PC-3 (cell line): ENCODE results near the gene SEC63. TPM values are rescaled to one million over a fixed set of nuclear protein-coding genes. Genes with fewer than 3 reads are reported as not detected.
"Not testable (repeated sequence)": the region's sequence is repeated elsewhere in the genome, so short reads cannot be mapped to it uniquely, and the experiment has no call there.

Experiments used
- ATAC-seq: fragments of 200-7000 bp; cut with Tn5 transposase; 2 replicates; pipeline ENCODE4 v1.9.1; 2020; ENCODE audit warnings: mild to moderate bottlenecking, moderate library complexity
- BruUV-seq: library from RNA; stranded (reverse); fragments of 400-500 nt; replicated peaks from 2 replicates; lab custom pipeline; 2021; lab: Mats Ljungman, UMichigan
- CTCF ChIA-PET: fragments of 300-600 bp; sonication (Branson Sonifier 250); formaldehyde crosslinking; loops from one replicate; lab custom pipeline; 2022; ENCODE audit warnings: antibody characterized with exemption; lab: Charles Lee
- POLR2A ChIA-PET: fragments of 300-600 bp; sonication (Branson Sonifier 250); formaldehyde crosslinking; loops from one replicate; lab custom pipeline; 2022; ENCODE audit warnings: antibody characterized with exemption; ENCODE audit not compliant: unreplicated experiment; lab: Charles Lee
- DNase-seq: peaks from one replicate; pipeline ENCODE4 v3.0.0-alpha.2; 2015
- H2AFZ ChIP-seq: fragments of 300-600 bp; sonication (generic); 2 replicates; pipeline ENCODE4 v1.6.0; 2016; ENCODE audit warnings: antibody characterized with exemption, low read length
- H3F3A ChIP-seq: fragments of 300-600 bp; sonication (generic); one replicate; pipeline ENCODE4 v1.6.0; 2017; ENCODE audit warnings: antibody characterized with exemption, low read length, control low read depth, mild to moderate bottlenecking; ENCODE audit not compliant: unreplicated experiment
- H3K27ac ChIP-seq: fragments of 300-600 bp; sonication (generic); 2 replicates; pipeline ENCODE4 v1.5.1; 2016; ENCODE audit warnings: mild to moderate bottlenecking, low read length
- H3K27me3 ChIP-seq: fragments of 300-600 bp; sonication (generic); 2 replicates; pipeline ENCODE4 v1.6.1; 2016; ENCODE audit warnings: low read length, mixed read lengths
- H3K36me3 ChIP-seq: fragments of 300-600 bp; sonication (generic); 2 replicates; pipeline ENCODE4 v1.6.1; 2016; ENCODE audit warnings: low read depth, mixed run types, low read length, mixed read lengths
- H3K4me1 ChIP-seq: fragments of 300-600 bp; sonication (generic); 2 replicates; pipeline ENCODE4 v1.5.1; 2016; ENCODE audit warnings: low read length; ENCODE audit not compliant: insufficient read depth
- H3K4me2 ChIP-seq: fragments of 300-600 bp; sonication (generic); 2 replicates; pipeline ENCODE4 v1.6.0; 2016; ENCODE audit warnings: low read length
- H3K4me3 ChIP-seq: fragments of 300-600 bp; sonication (generic); 2 replicates; pipeline ENCODE4 v1.5.1; 2016; ENCODE audit warnings: mild to moderate bottlenecking, low read length, mixed read lengths
- H3K79me2 ChIP-seq: fragments of 300-600 bp; sonication (generic); 2 replicates; pipeline ENCODE4 v1.6.1; 2017; ENCODE audit warnings: low read length, mixed read lengths
- H3K9ac ChIP-seq: fragments of 300-600 bp; sonication (generic); 2 replicates; pipeline ENCODE4 v1.6.0; 2016; ENCODE audit warnings: mild to moderate bottlenecking, low read length
- H3K9me2 ChIP-seq: fragments of 300-600 bp; sonication (generic); replicated peaks from 2 replicates; pipeline ENCODE4 v1.6.1; 2016; ENCODE audit warnings: mixed run types, low read length, mixed read lengths
- H3K9me3 ChIP-seq: fragments of 300-600 bp; sonication (generic); 2 replicates; pipeline ENCODE4 v1.6.1; 2016; ENCODE audit warnings: low read length, mixed read lengths
- H4K20me1 ChIP-seq: fragments of 300-600 bp; sonication (generic); 2 replicates; pipeline ENCODE4 v1.6.1; 2016; ENCODE audit warnings: low read length, mixed read lengths
- EZH2 ChIP-seq: fragments of 300-600 bp; sonication (generic); IDR thresholded peaks from one replicate; pipeline ENCODE4 v1.6.1; 2017; ENCODE audit warnings: antibody characterized with exemption, mild to moderate bottlenecking, low read length; ENCODE audit not compliant: unreplicated experiment
- EZH2phosphoT487 ChIP-seq: fragments of 300-600 bp; sonication (generic); IDR thresholded peaks from 2 replicates; pipeline ENCODE4 v1.6.1; 2018; ENCODE audit warnings: mild to moderate bottlenecking, antibody characterized with exemption, low read length, borderline replicate concordance
- intact Hi-C: fragments of 100-400 bp; cut with micrococcal nuclease; formaldehyde crosslinking; loops from 2 replicates; pipeline ENCODE4 v1.9.0; 2023
- total RNA-seq: library from RNA; depleted of rRNA; stranded (reverse); fragments of >200 nt; gene quantifications from 2 replicates; pipeline ENCODE4 v1.2.3, GENCODE V29; 2014
- TF ChIP-seq, protein P1 (sequence below): fragments of 300-600 bp; sonication (generic); conservative IDR thresholded peaks from 2 replicates; pipeline ENCODE4 v1.5.1; 2017; ENCODE audit warnings: antibody characterized with exemption, low read depth, mild to moderate bottlenecking, low read length

The SEC63 gene
- total RNA-seq, 1 experiment from 2014 or later, result 12.2 TPM

DNA sequence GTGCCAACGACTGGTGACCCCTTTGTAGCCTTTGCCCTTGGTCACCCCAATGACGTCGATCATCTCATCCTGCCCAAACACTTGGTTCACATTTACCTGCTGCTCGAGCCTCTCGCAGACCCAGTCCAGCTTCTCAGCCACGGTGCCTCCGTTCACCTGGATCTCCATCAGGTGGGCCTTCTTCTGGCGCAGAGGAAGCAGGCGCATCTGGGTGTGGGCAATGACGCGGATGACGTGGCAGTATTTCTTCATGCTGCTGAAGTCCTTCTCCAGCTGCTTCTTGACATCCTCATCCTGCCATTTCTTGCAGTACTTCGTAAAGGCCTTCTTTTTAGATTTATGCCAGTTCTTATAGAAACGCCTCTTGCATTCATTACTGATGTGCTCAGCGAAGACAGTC, 46.9 kb upstream of the SEC63 start:
- POLR2A ChIA-PET, result no interaction called here

DNA sequence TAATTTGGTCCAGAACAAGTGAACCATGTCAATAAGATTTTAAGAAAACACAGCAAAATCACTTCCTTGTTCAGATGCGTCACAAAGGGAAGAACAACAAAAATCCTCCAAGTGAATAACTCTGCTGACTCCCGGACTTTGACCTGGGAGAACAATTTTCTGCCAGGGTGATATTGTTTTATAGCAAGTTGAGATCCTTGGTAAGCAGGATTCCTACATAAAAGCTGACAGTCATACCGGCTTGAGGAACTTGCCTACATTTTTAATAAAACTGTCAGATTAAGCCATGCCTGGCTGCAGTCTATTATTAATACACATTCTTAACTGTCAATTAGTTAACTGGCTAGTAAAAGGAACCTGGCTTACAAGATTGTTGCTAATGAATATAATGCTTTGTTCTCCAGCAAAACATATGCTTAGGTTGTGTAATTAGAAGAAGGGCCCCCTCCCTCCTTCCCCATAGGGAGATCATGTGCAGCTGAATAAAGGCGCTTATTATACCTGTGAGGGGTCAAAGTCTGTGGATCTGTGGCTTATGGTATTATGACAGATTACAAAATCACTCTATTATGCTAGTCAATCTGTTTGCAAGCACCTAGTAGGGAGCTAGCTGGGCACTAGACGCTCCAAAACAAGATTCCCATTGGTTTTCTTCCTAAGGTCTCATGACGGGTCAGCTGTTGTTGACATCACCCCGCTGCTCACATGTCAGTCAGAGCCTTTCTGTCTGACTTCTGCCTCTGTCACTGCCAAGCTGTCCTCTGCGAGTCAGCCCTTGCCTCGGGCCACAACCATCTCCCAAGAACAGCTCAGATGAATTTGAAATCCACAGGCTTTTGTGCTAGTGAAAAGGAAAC, 44.6 kb upstream of the SEC63 start:
- ChIA-PET POLR2A (interaction anchor here (0.6 kb wide), 1 partner anchor 259 kb away, joined by 4 read pairs; no protein-coding TSS in a partner anchor), CTCF (no interaction called here)
- H3K27ac ChIP-seq, result peak overlapping the region; percentile 50
- no peak overlapping the region for H3K9ac ChIP-seq
- peaks cover 13% of the 10 kb centered on the region for H3K4me1 ChIP-seq
- H3F3A ChIP-seq, result no peaks in the 10 kb centered on the region
- no peaks in the 10 kb centered on the region for H3K79me2 ChIP-seq
- H3K36me3 ChIP-seq, result no peaks in the 10 kb centered on the region
- peak overlapping the region; percentile 62 for H3K4me2 ChIP-seq
- no peak for TF ChIP-seq EZH2phosphoT487
- no peak for TF ChIP-seq EZH2
- TF ChIP-seq, protein P1, sequence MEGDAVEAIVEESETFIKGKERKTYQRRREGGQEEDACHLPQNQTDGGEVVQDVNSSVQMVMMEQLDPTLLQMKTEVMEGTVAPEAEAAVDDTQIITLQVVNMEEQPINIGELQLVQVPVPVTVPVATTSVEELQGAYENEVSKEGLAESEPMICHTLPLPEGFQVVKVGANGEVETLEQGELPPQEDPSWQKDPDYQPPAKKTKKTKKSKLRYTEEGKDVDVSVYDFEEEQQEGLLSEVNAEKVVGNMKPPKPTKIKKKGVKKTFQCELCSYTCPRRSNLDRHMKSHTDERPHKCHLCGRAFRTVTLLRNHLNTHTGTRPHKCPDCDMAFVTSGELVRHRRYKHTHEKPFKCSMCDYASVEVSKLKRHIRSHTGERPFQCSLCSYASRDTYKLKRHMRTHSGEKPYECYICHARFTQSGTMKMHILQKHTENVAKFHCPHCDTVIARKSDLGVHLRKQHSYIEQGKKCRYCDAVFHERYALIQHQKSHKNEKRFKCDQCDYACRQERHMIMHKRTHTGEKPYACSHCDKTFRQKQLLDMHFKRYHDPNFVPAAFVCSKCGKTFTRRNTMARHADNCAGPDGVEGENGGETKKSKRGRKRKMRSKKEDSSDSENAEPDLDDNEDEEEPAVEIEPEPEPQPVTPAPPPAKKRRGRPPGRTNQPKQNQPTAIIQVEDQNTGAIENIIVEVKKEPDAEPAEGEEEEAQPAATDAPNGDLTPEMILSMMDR, result no peak
- peak overlapping the region; percentile 47 for H2AFZ ChIP-seq
- no TSS peak for BruUV-seq
- H3K4me3 ChIP-seq, result no peak overlapping the region
- no peaks in the 10 kb centered on the region for H3K9me2 ChIP-seq
- DNase-seq, result peak; percentile 48
- intact Hi-C loops, result no loop called here
- H4K20me1 ChIP-seq, result no peaks in the 10 kb centered on the region
- H3K9me3 ChIP-seq, result no peaks in the 10 kb centered on the region
- H3K27me3 ChIP-seq, result no peaks in the 10 kb centered on the region
- peak; percentile 78 for ATAC-seq

More for the DNA sequence above, 46.9 kb upstream of the SEC63 start:
- Histone ChIP-seq H3K4me2 (no peak overlapping the region), H3K9me2 (no peaks in the 10 kb centered on the region), H3K9ac (no peak overlapping the region), H3F3A (no peaks in the 10 kb centered on the region), H4K20me1 (no peaks in the 10 kb centered on the region), H2AFZ (no peak overlapping the region), H3K9me3 (no peaks in the 10 kb centered on the region), H3K79me2 (no peaks in the 10 kb centered on the region), H3K4me1 (peaks cover 13% of the 10 kb centered on the region), H3K27ac (no peak overlapping the region), H3K36me3 (no peaks in the 10 kb centered on the region), H3K27me3 (no peaks in the 10 kb centered on the region), H3K4me3 (no peak overlapping the region)
- no TSS peak for BruUV-seq
- CTCF ChIA-PET, result no interaction called here
- ATAC-seq (no peak), DNase-seq (no peak)
- TF ChIP-seq EZH2phosphoT487 (no peak), EZH2 (no peak)
- TF ChIP-seq, protein P1, result no peak
- intact Hi-C loops, result no loop called here

DNA sequence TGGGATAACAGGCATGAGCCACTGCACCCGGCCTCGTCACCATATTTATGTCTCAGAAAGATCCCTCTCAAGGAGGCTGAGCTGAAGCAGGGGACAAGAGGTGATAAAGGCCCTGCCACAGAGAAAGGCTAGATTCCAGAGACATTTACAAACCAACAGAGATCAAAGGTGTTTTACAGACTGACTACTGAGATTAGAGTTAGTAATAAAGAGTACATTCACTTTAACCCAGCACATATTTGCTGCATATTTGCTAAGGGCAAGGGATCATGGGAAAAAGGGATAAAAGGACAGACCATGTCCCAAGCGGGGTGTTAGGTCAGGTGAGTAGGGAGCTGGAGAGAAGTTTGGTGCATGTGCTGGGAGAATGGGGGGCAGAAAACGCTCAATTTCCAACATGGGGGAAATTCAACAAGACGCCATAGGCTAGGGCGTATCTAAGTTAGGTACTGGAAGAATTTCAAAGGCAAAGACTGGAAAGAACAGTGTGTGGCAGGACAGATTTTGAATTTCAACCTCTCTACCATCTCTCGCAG, 43.8 kb upstream of the SEC63 start:
- no peaks in the 10 kb centered on the region for H3K79me2 ChIP-seq
- no peaks in the 10 kb centered on the region for H3K9me3 ChIP-seq
- 0 out of 2 replicates have a peak overlapping the region, but pooled peaks have one; percentile 47 for H2AFZ ChIP-seq
- H3K4me1 ChIP-seq, result peaks cover 13% of the 10 kb centered on the region
- ChIA-PET CTCF (no interaction called here), POLR2A (no interaction called here)
- H3K9me2 ChIP-seq, result no peaks in the 10 kb centered on the region
- intact Hi-C loops, result no loop called here
- no TSS peak for BruUV-seq
- ATAC-seq (no peak), DNase-seq (no peak)
- no peaks in the 10 kb centered on the region for H3K27me3 ChIP-seq
- H3F3A ChIP-seq, result no peaks in the 10 kb centered on the region
- no peak overlapping the region for H3K4me3 ChIP-seq
- no peaks in the 10 kb centered on the region for H3K36me3 ChIP-seq
- H4K20me1 ChIP-seq, result no peaks in the 10 kb centered on the region
- no peak overlapping the region for H3K9ac ChIP-seq
- TF ChIP-seq EZH2phosphoT487 (no peak), EZH2 (no peak)
- TF ChIP-seq, protein P1, result no peak
- no peak overlapping the region for H3K27ac ChIP-seq
- H3K4me2 ChIP-seq, result no peak overlapping the region

DNA sequence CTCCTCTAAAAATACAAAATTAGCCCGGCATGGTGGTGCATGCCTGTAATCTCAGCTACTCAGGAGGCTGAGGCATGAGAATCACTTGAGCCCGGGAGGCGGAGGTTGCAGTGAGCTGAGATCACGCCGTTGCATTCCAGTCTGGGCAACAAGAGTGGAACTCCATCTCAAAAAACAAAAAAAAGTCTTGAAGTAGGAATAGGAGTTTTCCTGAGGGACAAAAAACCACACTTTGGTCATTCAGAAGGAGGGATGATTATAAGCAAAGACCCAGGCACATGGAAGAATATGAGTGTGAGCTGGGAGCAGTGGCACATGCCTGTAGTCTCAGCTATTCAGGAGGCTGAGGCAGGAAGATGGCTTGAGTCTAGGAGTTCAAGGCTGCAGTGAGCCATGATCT, 42.3 kb upstream of the SEC63 start:
- H3F3A ChIP-seq, BruUV-seq, H3K4me3 ChIP-seq, H3K79me2 ChIP-seq, H3K4me2 ChIP-seq, H3K9me3 ChIP-seq, H3K9ac ChIP-seq, H3K27me3 ChIP-seq, ATAC-seq, DNase-seq, POLR2A ChIA-PET, H4K20me1 ChIP-seq, intact Hi-C loops, H3K36me3 ChIP-seq, H3K9me2 ChIP-seq, H2AFZ ChIP-seq, H3K27ac ChIP-seq, CTCF ChIA-PET: not testable (repeated sequence)
- peaks cover 13% of the 10 kb centered on the region for H3K4me1 ChIP-seq
